PFSK-1 (cell line): Measurements from ENCODE around the gene CDKN2B-AS1.

Experiments
- FOXP2 ChIP-seq: optimal IDR thresholded peaks from 2 replicates; pipeline ENCODE3; 2011; ENCODE audit warnings: borderline replicate concordance, control low read depth, inconsistent platforms; ENCODE audit not compliant: insufficient read depth; ENCODE audit errors: extremely low read length, extremely low read depth
- POLR2AphosphoS5 ChIP-seq: IDR thresholded peaks from 2 replicates; pipeline ENCODE4 v1.6.1; 2012; ENCODE audit warnings: low read depth, mild to moderate bottlenecking, control low read depth, low read length, moderate library complexity
- TAF1 ChIP-seq: IDR thresholded peaks from 2 replicates; pipeline ENCODE4 v1.6.1; 2012; ENCODE audit warnings: low read length, control low read depth, borderline replicate concordance; ENCODE audit not compliant: insufficient read depth
- TF ChIP-seq, protein P1 (sequence below), 2 experiments: IDR thresholded peaks; 2 replicates each; pipeline versions ENCODE4 v1.6.1 to v1.8.0; 2011 to 2012; ENCODE audit warnings: low read depth in 2 of 2, low read length in 2 of 2, control low read depth in 1 of 2, inconsistent platforms in 1 of 2, mild to moderate bottlenecking in 1 of 2, moderate library complexity in 1 of 2; ENCODE audit not compliant: insufficient read depth in 1 of 2

GRCh38 chr9:22129633-22130032, 135.0 kb downstream of the CDKN2B-AS1 start:
- TF ChIP-seq POLR2AphosphoS5 (no peak), TAF1 (no peak), FOXP2 (no peak)
- TF ChIP-seq, protein P1, sequence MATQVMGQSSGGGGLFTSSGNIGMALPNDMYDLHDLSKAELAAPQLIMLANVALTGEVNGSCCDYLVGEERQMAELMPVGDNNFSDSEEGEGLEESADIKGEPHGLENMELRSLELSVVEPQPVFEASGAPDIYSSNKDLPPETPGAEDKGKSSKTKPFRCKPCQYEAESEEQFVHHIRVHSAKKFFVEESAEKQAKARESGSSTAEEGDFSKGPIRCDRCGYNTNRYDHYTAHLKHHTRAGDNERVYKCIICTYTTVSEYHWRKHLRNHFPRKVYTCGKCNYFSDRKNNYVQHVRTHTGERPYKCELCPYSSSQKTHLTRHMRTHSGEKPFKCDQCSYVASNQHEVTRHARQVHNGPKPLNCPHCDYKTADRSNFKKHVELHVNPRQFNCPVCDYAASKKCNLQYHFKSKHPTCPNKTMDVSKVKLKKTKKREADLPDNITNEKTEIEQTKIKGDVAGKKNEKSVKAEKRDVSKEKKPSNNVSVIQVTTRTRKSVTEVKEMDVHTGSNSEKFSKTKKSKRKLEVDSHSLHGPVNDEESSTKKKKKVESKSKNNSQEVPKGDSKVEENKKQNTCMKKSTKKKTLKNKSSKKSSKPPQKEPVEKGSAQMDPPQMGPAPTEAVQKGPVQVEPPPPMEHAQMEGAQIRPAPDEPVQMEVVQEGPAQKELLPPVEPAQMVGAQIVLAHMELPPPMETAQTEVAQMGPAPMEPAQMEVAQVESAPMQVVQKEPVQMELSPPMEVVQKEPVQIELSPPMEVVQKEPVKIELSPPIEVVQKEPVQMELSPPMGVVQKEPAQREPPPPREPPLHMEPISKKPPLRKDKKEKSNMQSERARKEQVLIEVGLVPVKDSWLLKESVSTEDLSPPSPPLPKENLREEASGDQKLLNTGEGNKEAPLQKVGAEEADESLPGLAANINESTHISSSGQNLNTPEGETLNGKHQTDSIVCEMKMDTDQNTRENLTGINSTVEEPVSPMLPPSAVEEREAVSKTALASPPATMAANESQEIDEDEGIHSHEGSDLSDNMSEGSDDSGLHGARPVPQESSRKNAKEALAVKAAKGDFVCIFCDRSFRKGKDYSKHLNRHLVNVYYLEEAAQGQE (IDR thresholded peaks at IDR 0.05; ENCODE audit: insufficient read depth in 1 of 2, low read depth in 2 of 2, low read length in 2 of 2): no peak
